Measurements from ENCODE around the gene ATG10.

The ATG10 gene

DNA sequence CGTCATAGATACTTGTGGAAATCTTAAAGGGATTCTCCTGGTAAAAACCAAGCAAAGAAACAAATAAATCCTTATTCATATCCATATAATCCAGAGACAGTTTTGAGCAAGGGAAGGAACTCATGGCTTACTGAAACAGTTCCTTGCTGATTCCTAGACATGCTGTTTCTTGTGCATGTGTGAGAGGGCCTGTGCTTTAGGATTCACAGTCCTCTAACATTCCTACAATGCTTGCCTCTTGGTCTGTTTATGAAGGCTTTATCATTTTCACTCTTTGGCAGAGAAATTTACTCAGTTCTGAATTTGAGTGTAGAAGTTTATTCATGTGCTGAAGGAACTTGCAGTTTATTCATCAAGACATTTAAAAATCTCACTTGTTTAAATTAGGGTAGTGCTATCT is 183.0 kb downstream of the ATG10 start:
- no peak for DNase-seq (ENCODE audit: low read depth, low spot score)

DNA sequence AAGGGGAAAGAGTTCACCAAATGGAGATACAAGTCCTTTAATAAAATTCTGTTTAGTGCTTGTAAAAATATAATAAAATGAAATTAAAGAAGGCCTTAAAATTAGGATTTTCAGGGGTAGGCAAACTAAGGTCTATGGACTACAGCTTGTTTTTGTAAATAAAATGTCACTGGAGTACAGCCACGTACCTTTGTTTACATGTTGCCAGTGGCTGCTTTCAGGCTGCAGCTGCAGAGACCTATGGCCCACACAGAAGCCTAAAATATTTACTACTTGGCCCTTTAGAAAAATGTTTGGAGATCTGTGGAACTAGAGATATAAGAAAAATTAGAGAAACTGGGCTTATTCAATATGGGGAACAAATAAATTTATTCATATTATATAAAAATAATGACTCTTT is 183.5 kb downstream of the ATG10 start:
- no peak for DNase-seq (ENCODE audit: low read depth, low spot score)
- H3K4me3 ChIP-seq (ENCODE audit: low read length): no peak overlapping the region

More for the DNA sequence above, 183.0 kb downstream of the ATG10 start:
- no peak overlapping the region for H3K4me3 ChIP-seq (ENCODE audit: low read length)

DNA sequence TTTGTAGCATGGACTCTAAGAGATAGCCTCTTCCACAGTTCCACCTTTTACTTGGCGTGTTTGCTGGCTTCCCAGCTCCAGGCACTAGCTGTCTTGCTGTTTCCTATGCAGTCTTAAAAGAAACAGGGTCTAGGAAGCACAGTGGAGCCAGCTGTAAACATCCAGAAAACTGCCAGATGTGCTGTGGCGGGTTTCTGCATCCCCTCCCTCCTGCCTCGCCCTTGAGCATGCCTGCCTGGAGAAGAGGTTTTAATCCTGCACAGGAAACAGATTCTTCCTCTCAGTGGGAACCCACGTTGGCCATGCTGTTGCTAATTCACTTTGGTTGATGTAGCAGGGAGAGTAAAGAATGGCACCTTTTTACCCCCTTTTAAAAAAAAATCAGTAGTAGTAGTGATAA is 185.1 kb downstream of the ATG10 start:
- DNase-seq (ENCODE audit: low read depth, low spot score): no peak
- H3K4me3 ChIP-seq (ENCODE audit: low read length): no peak overlapping the region

DNA sequence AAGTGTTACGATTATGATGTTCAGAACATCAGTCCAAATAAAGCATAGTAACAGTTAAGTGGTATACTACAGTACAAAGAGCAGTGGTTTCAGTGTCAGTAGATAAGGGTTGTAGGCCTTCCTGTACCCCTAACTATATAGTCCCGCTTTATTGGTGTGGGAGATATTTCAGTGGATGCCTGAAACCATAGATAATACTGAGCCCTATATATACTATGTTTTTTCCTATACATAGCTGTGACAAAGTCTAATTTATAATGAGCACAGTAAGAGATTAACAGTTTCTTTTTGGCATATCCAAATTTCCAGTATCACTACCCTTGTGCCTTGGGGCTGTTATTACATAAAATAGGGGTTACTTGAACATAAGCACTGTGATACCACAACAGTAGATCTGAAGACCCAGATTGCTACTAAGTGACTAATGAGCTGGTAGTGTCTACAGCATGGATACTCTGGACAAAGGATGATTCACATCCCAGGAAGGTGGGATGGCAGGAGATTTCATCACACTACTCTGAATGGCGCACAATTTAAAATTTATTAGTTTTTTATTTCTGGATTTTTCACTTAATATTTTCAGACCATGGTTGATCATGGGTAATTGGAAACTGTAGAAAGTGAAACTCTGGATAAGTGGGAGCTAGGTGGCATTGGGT is 187.1 kb downstream of the ATG10 start:
- DNase-seq (ENCODE audit: low read depth, low spot score): no peak

DNA sequence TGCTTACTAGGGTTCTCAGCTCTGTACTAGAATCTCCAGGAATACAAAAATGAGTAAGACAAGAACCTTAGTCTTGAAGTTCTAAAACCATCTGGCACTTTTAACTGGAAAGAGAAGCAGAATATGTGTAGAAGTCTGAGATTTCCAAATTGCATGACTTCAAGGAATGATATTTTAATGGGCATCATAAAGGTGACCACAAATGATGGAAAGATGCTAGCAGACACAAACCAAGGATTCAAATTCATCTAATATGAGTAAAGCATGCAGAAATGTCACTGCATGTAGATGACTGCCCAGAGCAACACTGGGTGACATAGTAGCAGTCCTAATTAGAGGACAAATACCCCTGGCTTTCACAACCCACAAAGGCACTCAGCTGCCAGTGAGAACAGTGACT is 189.1 kb downstream of the ATG10 start:
- H3K4me3 ChIP-seq (ENCODE audit: low read length): no peak overlapping the region
- DNase-seq (ENCODE audit: low read depth, low spot score): no peak

More for the DNA sequence above, 187.1 kb downstream of the ATG10 start:
- no peak overlapping the region for H3K4me3 ChIP-seq (ENCODE audit: low read length)

DNA sequence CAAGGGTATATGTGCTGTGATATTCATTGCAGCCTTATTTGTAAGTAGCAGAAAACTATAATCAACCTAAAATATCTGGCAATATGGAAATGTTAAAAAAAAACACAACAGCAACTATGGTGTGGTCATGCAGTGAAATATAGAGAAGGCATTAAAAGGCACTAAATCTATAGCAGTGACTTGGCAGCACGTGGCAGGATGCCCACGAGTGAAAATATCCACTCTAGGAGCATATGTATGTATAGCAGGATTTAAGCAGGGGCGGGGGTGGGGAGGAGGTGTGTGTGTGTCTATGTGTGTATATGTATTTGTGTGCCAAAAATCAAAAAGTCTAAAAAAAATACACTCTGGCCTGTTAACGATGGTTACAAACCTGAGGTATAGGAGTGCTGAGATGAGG is 190.8 kb downstream of the ATG10 start:
- H3K4me3 ChIP-seq (ENCODE audit: low read length): no peak overlapping the region
- DNase-seq (ENCODE audit: low read depth, low spot score): no peak

DNA sequence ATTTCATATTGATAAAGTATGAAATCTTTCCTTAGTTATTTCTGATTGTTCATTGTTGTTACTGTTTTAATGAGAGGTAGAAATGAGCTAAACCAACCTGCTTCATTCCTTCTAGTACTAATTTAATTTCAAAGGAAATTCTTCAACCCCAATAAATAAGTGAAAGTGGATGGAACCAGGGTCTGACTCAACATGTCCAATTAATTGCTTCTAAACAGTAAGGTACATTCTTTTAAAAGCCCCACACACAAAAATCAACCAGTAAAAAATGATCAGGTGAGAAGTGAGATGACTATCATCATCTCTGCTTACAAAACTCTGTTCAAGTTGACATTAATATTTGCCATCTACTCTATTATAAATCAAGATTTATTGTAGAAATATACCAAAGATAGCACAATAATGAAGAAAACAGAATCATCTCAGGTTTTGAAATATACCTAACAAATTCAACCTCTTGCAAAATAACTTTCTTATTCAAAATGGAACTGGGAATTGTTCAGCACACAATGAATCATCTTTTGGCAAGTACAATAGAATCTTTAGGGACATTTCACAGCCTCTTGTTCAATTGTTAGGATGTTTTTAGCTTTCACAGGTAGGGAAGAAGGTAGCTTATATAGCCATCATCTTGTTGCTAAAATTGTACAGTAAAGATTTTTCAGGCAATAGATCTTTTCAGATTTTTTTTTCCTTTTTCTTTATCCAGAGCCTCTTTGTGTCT is 191.8 kb downstream of the ATG10 start:
- DNase-seq (ENCODE audit: low read depth, low spot score): no peak
- H3K4me3 ChIP-seq (ENCODE audit: low read length): no peak overlapping the region

DNA sequence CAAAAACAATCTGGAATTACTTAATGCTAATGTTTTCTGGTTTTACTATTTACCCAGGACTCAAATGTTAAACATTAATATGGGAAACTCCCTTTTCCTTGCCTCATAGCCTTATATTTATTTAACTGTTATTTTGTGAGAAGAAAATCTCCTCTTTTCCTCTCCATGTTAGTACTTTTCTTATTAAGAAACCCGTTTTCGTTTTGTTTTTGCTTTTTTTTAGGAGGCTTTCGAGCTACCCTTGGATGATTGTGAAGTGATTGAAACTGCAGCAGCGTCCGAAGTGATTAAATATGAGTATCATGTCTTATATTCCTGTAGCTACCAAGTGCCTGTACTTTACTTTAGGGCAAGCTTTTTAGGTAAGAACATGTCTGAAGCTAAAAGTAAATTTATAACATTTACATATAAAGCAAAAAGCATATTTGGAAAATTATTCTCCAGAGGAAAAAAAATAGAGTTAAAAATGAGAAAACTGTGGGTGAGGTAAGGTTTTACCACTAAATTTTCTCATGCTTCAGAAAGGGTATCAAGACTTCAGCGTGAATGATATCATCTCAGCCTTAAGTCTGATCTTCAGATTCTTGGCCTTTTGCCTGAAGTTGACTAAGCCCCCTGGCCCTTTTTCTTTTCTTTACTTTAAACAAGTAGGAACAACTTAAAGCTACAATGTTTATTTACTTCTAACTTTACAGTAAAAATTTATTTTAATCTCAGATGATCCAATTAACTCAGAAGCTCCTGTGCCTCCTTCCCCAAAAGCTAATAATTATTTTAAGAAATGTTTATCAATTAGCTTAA is 192.6 kb downstream of the ATG10 start:
- no peak overlapping the region for H3K4me3 ChIP-seq (ENCODE audit: low read length)

DNA sequence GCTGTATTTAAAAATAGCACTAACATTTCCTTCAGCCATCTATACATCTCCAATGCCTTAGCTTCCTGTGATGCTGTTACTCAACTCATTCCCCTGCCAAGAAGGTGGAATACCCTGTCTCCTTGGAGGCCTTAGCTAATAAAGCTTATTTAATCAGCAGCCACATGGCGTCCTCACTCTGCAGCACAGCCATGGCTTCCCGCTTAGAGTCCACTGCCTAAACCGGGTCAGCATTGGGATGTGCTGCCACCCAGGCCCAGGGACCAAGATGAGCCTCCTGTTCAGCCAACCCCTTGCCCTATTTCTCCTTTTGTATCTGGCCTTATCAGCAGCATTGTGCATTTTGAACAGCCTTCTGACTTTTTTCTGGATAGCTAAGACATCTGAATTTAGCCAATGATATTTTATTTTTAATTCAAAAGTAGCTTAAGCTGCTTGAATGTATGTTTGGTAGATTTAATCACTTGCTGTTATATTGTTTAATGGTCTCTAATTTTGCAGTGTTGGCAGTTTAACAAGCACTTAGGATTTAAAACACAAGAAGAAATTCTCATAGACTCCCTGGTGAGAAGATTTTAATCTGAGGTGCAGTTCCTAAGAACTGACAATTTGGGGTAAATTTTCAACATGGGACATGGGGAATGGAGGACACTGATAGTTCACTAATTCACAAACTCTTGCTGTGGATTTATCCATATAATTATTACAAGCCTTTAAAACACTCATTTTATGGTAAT is 193.3 kb downstream of the ATG10 start:
- no peak for DNase-seq (ENCODE audit: low read depth, low spot score)
- no peak overlapping the region for H3K4me3 ChIP-seq (ENCODE audit: low read length)

More for the DNA sequence above, 192.6 kb downstream of the ATG10 start:
- DNase-seq (ENCODE audit: low read depth, low spot score): no peak

DNA sequence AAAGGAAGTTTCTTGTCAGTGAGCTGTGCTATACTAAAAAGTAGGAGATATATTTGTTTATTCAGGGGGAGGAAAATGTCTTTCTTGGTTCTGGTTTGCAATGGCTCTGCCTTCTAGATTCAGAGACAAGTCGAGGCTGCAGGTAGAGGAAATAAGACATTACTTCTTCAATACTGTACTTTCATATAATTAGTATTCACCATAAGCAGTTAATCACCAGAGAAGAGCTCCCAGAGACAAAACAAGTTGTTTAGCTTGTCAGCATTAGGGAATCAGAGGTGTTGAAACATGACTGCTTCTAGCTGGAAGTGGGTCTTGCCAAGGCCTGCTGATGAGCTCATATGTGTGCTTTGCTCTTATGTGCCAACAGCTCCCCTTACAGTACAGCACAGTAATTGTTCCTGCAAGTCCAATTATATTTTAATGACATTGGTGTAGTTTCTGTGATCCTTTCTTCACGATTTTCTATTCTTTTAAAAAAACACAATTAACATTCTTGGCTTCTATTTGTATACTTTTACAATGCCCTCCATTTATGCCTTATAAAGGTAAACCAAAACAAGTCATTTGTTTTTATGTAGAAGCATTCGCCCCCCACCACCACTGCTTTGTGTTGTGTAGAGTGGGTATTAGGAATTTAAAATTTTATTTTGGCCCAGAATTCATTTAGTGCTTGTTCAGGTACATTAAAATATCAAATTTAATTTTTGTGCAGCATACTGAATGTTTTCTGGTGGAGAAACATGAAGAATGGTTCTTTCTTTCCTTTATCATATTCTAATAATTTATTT is 194.1 kb downstream of the ATG10 start:
- peak; percentile 76 for DNase-seq (ENCODE audit: low read depth, low spot score)

DNA sequence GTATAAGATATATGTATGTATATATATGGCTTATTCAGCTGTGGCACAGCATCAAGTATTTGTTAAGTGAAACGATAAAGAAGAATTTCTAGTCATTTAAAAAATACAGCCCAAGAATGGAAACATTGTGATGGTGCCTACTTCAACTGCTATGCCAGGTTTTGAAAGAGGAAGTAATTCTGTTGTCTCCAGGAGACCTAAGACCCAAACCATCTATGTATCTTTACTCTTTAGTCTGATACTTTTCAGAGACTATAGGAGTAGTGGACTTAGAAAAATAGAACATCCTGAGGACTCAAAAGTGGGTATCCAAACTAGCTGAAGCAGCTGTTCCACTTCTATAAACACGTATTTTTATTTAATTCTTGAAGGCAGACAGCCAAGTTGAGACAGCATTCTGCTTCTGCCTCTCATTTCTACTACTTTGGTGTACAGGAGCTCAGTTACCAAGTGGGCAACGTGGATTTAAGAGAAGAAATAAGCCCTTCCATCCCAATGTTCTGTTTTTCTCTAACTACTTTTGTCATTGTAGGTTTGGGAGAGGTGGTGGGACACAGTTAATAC is 195.6 kb downstream of the ATG10 start:
- H3K4me3 ChIP-seq (ENCODE audit: low read length): no peak overlapping the region
- no peak for DNase-seq (ENCODE audit: low read depth, low spot score)

More for the DNA sequence above, 194.1 kb downstream of the ATG10 start:
- no peak overlapping the region for H3K4me3 ChIP-seq (ENCODE audit: low read length)

DNA sequence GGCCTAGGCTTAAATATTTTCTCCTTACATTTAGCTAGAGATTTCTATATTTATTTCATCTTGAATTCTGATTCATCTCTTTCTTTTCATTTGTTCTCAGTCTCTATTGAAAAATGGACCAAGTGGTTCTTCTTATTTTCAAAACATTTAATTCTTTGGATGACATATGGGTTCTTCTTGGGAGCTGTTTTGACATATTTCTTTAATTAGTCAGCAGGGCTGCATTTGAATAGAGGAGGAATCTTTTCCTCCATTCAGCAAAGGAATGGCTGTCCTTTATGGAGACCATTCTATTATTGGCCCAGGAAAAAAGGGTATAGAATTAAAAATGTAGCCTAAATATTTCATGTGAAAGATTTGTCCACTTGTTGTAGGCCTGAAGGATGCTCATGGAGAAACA is 196.5 kb downstream of the ATG10 start:
- no peak for DNase-seq (ENCODE audit: low read depth, low spot score)
- H3K4me3 ChIP-seq (ENCODE audit: low read length): no peak overlapping the region

DNA sequence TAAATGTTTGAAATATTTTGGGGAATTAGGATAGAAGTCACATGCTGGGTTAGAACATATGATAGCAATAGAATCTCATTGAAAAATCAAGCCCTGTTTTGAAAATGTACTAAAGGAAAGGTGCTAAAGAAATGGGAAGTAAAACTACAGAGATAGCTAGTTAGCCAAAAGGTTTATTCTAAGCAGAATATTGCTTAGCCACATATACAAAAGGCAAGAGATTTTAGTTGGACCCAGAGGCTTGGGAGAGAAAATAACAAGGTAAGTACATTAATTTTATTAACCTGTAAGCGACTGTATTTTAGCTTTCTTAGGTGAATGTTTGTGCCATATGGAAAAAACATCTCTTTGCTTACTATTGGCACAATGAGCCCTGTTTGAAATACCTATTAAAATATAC is 198.1 kb downstream of the ATG10 start:
- H3K4me3 ChIP-seq (ENCODE audit: low read length): no peak overlapping the region
- no peak for DNase-seq (ENCODE audit: low read depth, low spot score)

DNA sequence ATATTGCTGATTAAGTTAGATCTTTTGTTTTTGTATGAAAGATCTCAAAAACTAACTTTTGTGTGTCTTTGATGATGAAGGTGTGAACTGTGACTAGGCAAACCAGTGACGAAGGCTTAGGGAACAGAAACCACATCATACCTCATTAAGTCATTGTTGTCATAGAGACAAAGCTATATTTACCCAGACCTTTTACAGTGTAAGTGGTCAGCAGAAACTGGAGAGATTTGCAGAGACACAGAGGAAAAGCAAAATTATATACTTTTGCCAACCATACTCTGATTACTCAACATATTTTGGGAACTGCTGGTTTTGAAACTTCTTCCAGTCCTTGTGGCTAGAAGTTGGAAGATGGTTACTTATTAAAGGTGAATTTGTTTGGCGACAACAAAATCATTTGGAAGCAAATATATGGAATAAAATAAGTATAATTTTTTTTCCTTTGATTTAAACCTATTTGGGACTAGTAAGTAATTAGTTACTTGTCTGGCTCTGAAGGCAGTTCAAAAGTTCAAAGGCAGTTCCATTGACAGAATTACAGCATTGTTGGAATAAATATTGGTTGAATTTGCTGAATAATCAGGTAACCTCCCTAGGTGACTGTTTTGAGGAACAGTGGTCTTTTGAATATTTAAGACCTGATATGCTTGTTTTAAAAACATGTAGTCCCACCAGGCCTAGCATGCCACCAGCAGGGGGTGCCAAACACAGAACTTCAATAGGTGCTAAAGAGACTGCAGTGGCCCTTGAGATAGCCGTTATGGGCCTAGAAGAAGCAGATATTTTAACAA is 202.5 kb downstream of the ATG10 start:
- DNase-seq (ENCODE audit: low read depth, low spot score): peak; percentile 65
- H3K4me3 ChIP-seq (ENCODE audit: low read length): no peak overlapping the region

DNA sequence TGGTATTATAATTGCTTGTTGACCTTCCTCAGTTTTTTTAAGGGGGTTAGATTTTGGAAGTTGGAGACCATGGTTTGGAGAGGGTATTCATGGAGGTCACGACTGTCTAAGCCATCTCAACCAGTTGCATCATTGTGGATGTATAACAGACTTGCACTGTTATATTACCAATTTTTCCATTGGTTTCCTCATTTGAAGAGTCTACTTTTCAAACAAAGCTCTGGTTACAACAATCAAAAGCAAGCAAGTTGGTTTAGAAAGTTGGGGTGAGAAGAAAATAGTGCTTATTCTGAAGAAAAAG is 203.0 kb downstream of the ATG10 start:
- no peak for DNase-seq (ENCODE audit: low read depth, low spot score)
- H3K4me3 ChIP-seq (ENCODE audit: low read length): no peak overlapping the region

DNA sequence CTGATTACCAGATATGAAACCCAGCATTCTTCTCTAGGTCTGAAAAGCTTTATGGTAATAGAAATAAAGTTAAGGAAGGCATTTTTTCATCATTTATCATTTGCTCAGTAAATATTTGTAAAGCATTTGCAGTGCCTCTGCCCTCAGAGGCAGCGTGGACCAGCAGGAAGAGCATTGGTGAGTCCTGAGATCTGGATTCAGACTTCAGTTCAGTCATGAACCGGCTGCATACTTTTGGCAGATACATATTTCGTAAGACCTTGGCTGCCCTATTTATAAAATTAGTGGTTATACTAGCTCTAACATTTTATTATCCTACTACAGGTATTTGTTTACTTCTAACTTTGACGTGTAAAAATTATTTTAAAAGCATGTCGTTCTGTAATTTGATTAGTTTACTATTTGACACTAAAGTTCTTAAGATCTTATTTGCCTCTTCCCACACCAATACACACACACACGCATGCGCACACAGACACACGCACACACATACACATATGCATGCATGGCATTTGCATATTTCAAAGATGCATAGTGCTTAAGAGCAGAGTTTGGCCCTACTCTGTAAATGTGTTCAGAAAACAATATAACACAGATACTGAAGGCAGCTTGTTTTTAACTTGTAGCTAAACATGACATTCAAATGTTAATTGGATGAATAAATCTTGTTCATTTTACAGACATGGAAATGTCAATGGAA is 204.4 kb downstream of the ATG10 start:
- H3K4me3 ChIP-seq (ENCODE audit: low read length): no peak overlapping the region
- DNase-seq (ENCODE audit: low read depth, low spot score): no peak

DNA sequence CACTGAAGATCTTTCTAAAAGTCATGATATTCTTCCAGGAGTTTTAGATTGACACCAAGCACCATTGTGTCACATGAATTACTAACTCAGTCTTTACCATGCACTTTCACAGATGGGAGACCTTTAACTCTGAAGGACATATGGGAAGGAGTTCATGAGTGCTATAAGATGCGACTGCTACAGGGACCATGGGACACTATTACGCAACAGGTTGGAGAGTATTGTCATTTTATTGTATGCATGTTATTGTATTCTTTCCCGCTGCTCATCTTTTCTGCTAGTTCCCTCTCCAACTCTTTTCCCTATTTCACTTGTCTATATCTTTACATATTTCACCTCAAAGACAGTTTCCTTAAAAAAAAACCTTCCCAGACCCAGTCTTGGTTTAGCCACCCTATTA is 206.6 kb downstream of the ATG10 start:
- no peak overlapping the region for H3K4me3 ChIP-seq (ENCODE audit: low read length)
- DNase-seq (ENCODE audit: low read depth, low spot score): no peak

Measured in Jurkat, Clone E6-1 (cell line).